GM19455 (cell line): ENCODE data around the gene CCNK.

Experiments
- ATAC-seq: cut with Tn5 transposase; IDR thresholded peaks from one replicate; pipeline ENCODE4 v1.9.1; 2021; ENCODE audit not compliant: unreplicated experiment

The CCNK gene

DNA sequence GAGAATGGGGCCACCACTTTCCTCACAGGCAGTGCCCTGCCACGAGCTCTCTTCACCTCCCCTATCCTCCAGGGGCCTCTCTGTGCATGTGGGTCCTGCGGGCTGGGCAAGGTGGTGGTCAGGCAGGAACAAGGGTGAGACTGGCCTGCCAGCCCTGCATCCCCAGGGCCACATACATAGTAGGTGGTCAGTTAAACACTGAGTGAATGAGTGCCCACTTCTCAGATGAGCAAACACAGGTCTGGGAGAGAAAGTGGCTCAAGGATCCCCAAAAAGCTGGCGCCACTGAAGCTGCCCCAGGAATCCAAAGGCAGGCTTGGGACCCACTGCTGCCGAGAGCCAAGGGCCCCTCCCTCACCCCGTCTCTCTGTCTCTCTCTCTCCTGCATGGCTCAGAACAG is 51.1 kb downstream of the CCNK start:
- no peak for ATAC-seq

DNA sequence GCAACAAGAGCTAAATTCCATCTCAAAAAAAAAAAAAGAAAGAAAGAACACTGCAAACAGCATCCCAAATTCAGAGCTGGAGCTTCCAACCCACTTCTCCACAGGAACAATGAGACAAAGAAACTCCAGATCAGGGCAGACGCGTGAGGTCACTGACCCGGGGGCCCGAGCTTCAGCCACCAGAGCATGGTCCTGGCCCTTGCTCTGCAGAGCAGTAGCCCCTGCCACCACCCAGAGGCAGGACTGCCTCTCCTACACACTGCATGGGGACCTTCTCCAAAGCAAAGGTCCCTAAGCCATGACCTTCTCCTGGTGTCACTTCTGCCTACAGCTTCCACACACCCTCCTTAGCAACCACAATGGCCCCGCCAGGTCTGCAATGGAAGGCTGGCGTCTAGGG is 53.1 kb downstream of the CCNK start:
- ATAC-seq = no peak

DNA sequence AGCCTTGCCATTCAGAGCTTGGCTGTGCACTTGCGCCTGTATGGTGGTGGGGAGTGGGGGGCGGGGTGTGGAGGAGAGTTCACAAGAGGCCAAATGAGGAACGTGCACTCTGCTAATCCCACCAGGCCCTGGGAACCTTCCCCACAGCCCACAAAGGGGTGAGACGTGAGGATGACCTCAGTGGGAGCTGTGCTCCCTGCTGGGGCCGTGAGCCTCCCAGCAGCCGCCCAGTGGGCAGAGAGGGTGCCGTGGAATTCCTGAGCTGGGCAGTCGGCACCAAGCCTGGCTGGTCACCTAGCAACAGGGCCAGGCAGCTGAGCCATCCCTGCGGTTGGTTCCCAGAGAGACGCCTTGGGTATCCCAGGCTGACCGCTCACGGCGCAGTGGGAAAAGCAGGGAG is 53.7 kb downstream of the CCNK start:
- no peak for ATAC-seq

DNA sequence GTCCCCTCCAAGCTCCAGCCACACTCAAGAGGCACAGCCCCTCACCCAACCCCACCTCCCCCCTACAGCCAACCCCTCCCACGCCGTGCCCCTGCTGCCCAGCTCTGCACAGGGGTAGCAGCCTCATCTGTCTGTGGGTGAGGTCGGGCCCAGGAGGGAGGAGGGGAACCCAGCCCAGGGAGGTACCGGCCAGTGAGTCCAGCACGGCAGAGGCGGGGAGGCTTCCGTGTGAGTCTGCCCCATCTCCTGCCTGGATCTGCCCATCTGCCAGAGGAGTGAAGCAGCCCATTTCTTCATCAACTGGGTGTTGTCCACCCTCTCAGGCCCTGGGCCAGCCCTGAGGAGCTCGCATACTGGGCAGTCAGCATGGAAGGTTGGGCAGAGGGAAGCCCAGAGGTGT is 54.2 kb downstream of the CCNK start:
- no peak for ATAC-seq

DNA sequence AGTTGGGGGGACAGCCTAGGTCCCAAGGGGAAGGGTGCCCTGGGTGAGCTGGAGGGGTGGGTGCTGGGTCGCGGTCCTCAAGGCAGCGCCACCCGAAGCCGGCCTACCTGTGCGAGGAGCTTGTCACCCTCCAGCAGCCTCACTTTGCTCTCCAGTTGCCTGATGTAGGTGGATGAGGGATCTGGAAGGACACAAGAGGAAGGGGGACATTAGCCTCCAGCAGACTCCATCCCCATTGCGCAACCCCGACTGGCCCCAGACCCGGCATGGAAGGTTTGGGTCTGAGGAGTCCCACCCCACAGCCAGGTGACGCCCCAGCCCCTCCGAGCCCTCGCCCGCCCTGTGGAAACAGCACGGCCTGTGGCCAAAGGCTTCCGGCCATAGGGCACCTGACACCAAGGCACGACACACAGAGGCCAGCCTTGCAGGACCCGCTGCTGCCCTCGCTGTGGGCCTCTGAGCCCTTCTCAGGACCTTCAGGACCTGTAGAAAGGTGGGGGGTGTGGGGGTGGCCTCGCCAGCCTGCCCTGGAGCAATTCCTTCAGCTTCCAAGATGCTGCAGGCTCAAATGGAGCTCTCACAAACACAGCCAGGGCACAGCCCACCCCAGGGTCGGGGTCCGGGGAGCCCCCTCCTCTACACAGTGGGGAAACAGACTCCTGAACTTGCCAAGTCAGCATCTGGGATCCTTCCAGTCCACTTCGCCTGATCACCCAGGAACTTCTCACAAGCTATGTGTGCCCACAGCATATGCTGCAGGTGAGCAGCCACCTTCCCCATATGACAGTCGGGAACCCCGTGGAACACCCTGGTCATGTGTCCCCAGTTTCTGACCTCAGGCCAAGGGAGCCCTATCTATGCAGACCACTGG is 54.9 kb downstream of the CCNK start:
- no peak for ATAC-seq

DNA sequence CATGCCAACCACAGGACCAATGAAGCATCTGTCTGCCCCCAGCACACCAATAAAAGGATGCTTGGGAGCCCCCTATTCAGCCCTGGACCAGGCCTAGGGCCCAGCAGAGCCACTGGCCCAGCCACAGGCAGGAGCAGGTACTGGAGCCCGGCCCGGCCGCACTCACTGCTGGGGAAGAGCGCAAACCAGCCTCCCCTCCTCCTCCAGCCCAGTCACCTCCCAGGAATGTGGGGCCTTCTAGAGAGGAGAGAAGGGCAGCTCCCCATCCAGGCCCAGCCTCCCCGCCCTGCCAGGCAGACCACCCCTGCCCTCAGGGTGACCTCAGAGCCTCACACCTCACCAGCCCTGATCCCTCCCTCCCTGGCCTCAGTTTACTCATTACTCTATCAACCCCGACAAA is 56.2 kb downstream of the CCNK start:
- no peak for ATAC-seq

DNA sequence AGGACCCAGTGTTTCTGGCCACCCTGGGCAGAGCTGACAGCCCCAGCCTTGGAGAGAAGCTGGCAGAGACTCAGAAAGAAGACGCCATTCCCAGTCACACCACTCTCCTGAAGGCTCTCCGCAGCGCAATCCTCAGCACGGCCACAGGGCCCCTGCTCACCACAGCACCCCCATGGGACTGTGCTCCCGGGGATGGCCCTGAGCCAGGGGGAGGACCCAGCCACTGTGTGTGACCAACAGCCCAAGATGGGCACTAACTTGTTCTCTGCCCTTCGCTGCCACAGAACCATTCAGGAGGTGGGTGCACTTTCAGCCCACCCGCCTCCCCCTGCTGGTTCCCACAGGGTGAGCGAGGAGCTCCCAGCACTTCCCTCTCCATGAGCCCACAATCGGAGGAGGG is 57.1 kb downstream of the CCNK start:
- ATAC-seq = no peak

DNA sequence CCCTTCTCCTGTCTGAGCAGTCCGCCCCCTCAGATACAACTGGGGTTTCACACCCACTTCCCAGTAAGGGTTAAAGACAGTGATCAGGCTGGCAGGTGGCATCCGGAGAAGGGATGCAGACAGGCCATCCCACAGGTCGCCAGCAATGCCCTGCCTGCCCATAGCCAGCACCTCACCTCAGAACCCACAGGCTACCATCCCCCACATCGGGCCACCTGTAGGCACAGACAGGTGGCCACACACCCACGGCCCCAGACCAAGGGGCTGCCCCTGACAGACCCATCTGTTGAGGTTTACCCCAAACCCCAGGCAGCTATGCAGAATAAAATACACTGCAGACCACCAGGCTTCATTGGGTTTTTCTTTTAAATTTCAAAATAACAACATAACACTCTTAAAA is 57.5 kb downstream of the CCNK start:
- no peak for ATAC-seq

DNA sequence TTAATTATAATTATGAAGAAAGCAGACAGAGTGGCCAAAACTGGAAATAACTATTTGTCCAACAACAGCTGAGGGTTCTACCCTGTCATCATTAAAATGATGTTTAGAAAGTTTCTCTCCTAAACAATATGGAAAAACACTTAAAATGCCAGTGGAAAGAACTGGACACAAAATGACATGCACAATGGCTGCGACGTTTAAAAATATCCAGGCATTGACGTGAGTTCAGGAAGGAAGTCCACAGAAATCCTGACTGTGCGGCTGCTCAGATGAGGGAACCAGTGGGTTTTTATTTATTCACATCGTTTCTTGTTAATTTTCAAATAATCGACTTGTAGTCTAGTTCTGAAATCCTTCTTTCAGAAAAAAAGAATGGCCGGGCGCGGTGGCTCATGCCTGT is 58.3 kb downstream of the CCNK start:
- ATAC-seq = no peak

DNA sequence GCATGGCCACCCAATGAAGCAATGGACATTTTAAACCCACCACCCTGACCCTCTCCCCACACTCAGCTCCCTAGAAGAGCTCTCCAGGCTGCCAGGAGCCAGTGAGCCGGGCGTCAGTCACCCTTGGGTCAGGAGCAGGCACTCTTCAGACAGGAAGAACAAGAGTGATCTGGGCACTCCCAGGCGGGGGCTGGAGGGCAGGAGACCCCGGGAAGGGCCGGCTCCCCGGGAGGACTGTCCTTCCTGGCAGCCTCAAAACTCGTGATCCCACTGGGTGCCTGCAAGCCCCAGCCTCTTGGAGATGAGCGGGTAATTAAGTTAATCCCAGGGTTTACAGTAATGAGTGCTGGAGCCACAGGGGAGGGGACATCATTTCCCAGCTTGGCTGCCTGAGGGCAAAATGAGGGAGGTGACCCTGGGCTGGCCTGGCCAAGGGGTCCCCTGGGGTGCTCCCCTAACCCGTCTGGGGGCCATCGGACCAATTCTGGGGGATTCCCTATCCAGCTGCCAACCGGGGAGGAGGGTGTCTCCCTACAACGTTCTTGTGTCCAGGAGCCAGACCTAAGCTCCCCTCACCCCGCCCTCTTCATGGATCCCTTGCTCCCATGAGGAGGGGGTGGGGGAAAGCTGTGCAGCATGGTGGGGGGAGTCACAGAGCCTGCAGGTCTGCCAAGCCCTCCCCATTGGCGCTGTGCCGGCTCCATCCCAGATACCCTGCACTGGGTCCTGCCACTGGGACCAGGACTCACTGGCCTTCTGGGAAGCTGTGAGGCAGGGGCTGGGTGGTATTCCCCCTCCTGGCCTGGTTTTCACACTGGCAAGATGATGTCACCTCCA is 59.2 kb downstream of the CCNK start:
- ATAC-seq = no peak

DNA sequence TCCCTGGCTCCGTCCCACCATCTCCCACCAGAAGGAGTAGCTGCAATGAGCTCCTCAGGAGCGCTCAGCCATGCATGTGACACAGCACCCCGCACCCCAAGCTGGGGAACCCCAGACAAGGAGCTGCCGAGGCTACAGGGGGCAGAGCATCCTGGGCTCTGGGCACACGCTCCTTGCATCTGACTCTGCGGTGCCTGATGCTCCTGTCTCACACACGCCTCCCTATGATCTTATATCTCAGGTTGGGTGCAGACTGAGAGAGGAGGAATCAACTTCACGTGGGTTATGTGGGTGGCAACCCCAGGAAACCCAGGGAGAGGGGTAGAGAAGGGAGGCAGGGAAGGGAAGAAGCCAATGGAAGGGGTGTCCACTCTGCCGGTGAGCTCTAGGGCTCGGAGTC is 60.0 kb downstream of the CCNK start:
- ATAC-seq = no peak

DNA sequence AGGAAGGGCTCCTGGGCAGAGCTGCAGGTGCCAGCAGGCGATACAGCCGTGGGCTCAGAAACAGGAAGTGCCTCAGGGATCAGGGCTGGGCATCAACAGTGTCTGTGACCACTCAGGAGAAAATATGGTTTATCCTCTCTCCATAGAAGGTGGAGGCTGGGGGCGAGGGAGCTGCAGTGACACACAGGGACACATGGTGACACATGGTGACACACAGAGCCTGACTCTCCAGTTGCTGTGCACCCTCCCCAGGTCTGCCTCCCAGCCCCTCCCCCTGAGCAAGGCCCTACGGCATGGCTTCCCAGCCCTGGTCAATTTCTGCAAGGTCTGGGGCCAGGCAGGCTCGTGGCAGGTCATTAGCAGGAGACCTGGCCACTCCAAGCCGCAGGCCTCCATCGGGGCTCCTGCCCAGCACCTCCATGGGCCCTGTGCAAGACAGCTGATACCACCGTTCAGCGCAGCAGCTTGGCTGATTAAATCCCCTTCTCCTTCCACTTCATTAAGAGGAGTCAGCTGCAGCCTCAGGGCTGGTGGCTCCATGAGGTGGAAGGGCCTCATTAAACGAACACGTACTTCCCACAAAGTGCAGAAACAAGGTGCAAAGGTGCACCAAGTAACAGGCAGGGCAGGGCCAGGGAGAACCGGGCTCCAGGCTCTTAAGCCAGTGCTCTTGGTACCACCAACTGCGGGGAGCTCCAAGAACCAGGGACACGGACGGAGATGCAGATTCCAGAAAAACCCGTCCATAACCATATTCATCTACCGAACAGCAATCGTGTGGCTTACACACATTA is 60.7 kb downstream of the CCNK start:
- ATAC-seq = no peak

DNA sequence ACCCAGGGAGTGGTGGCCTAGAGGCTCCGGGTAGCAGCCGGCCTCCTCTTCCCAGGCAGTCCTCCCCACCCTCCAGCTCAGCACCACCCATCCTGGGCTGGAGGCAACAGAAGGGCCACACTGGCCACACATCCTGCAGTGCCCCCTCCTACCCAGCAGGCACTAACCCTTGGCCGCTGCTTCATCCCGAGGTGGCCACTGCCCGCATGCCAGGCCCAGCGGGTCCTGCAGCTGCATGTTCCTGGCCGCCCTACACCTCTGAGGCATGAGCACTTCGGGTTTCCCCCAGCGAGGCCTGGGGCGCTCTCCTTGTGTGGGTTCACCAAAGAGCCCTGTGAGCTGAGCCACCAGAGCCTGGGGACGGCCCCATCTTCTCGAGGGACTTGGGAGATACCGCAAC is 61.4 kb downstream of the CCNK start:
- ATAC-seq = no peak

DNA sequence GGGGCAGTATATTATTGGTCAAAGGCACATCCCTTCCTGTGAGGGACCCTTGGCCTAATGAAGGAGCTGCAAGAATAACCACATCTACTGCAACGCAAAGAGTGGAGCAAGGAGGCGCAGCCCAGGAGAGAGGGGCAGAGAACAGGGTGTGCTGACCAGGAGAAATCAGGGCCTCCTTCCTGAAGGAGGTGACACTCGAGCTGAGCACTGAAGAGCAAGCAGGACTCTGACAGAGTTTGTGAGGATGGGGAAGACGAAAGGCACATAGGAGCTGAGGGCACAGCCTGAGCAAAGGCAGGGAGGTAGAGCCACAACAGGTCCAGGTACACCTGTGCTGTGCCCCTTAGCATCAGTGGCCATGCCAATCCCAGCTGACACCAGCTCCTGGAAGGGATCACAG is 62.2 kb downstream of the CCNK start:
- no peak for ATAC-seq

DNA sequence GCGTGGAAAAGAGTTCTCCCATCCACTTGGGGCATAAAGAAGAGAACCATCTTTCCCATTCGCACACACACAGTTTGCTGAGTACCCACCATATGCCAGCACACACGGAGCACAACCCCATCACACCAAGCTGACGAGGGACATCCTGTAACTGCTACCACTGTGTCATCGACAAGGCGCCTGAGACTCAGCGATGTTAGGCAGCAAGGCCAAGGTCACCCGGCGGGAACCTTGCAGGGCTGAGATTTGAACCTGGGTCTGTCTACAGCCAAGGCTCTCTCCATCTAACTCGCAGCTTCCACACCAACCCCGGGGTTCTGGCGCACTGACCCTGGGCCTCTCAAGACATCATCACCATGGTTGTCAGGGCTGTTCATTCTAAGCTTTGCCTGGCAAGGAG is 62.8 kb downstream of the CCNK start:
- no peak for ATAC-seq

DNA sequence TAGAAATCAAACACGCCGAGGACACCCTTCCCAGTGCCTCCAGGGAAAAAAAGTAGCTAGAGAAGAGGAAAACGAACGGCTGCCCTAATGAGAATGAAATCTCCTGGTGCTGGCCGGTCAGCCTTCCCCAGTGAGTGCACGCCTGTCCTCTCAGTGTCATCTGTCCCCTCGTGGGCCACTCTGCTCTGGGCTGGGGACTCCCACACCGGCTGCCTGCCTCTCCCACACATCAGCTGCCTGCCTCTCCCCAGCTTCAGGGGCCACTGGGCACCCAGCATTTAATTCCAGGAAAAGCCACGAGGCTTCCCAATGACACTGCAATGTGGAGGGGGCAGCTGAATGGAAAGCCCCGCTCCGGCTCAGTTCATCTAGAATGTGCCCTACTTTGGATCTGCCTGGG is 63.8 kb downstream of the CCNK start:
- no peak for ATAC-seq

DNA sequence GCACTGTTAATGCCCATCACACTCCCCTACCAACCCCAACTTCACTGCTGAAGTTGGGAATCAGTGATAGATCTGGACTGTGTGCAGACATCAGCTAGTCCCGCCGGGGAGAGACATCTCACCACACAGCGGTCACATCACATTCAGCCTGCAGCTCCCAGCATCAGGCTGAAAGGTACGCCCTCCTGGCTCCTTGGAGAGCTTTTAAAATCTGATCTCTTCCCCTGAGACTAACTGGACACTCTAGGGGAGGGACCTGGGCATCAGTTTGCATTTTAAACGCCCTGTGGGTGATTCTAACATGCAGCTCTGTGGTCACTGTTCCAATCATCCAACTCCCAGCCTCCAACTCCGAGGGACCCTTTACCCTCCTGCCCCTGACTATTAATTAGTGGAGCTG is 64.4 kb downstream of the CCNK start:
- ATAC-seq = no peak

DNA sequence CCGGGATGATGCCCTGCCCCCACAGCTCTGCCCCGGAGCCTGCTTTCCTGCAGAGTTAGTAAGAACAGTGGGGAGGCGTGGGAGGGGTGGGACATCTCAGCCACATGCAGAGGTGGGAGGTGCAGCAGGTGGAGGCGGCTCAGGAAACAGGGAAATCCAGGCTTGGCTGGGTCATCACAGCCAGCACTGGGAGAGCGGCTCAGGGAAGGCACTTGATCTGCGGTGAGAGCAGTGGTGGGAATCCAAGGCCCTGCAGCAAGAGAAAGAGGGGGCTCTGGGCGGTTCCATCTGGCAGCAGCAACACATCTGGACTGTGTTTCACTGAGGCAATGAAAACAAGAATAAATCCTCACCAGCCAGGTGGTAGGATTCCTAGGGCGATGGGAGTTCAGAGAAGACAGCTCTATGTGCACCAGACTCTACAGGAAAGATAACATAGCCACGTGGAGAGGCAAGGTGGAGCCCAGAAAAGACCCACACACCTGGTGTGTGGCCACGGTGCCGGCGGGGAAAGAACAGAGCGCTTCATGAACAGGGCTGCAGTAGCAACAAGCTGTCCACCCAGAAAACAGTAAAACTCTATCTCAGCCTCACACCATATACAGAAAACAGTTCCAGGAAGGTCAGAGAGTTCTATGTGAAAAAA is 65.1 kb downstream of the CCNK start:
- no peak for ATAC-seq

DNA sequence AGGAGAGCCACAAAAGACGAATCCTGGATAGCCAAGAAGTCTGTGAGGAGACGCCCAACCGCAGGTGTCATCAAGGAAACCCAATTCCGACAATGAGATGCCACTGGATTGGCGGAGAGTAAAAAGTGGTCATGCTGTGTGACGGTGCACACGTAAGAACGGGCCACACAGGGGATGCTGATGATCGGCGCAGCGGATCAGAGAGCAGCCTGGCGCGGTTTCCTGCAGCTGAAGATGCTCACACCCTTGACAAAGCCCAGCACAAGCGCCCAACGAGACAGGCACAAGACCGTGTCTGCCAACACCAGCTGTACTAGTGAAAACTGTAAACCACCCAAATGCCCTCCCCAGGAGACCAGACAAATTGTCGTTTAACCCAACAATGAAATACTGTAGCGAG is 67.0 kb downstream of the CCNK start:
- ATAC-seq = no peak

DNA sequence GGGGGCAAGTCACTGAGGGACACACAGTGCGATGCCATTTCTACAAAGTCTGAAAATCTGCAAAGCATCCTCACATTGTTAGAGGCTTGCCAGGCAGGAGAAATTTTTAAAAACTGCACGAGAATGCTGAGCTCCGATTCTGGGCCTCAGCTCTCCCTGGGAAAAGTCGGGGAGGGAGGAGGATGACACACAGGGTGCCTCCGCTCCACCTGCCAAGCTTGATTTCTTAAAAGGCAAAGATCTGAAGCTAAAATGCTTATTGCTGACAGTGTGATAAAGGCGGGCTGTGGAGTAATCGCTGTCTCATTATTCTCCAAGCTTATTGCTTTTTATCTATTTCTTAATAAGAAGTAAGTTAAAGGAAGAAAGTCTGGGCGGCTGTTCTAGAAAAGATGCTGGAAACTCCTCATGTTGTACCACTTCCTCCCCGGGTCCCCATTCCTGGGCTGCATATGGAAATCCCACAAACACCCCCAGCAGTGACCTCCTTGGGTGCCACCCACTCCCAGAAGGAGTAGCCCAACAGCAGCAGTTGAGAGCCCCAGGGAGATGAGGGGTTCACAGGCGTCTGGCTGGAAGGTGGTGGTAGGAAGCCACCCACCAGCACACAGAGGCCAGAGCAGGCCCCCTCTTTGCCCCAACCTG is 67.8 kb downstream of the CCNK start:
- no peak for ATAC-seq

DNA sequence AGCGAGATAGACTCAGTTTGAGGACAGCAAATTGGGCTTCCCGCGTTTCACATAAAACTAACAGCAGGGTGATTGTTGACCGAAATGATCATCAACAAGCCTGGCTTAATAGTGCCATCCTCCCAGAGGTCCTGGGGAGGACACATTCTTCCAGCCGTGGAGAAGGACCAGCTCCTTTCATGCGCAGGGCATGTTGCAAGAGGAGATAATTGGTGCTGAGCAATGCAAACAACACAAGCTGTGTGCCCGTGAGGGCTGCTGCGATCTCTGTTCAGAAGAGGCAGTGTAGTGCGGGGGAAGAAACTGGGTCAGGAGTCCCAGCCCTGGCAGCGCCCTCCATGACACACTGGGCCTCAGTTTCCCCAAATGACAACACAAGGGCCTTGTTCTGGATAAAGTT is 68.5 kb downstream of the CCNK start:
- no peak for ATAC-seq
